ENCODE results near the gene BRPF1. TPM values are rescaled to one million over a fixed set of nuclear protein-coding genes. Genes with fewer than 3 reads are reported as not detected.

The BRPF1 gene
- total RNA-seq, 1 experiment from 2014 or later: 23.6 TPM

DNA sequence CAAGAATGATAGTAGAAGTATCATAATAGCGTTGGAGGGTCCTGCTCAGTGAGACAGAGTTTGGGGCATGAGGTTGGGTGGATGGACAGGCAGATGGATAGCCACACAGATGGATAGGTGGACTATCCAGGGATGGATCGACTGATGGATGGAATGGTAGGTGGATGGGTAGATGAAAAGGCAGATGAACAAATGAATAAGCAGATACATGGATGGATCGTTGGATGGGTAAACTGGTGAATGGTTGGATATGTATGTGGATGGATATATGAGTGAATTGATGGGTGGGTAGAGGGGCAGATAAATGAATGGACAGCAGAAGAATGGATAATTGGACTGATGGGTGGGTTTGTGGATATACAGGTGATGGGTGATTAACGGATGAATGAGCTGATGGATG is 18.4 kb upstream of the BRPF1 start:
- ChIA-PET RAD21 (ENCODE audit: low non-redundant PET in 1 of 2, low total read pairs in 2 of 2, uncharacterized antibody in 2 of 2, unreplicated experiment in 2 of 2) (no interaction called here), POLR2A (no interaction called here), CTCF (no interaction called here)
- intact Hi-C loops (cut with micrococcal nuclease): no loop called here
- Histone ChIP-seq H3K4me2 (ENCODE audit: low read length) (no peak overlapping the region), H3K9ac (ENCODE audit: low read length) (no peak overlapping the region), H3K27ac (ENCODE audit: low read depth, low read length) (no peak overlapping the region), H3K9me2 (ENCODE audit: insufficient read depth) (no peaks in the 10 kb centered on the region), H3K36me3 (ENCODE audit: control insufficient read depth in 1 of 2, insufficient read depth in 2 of 2, low read length in 2 of 2) (no peaks in the 10 kb centered on the region), H3K9me3 (ENCODE audit: control insufficient read depth in 1 of 2, insufficient read depth in 1 of 2, low read depth in 1 of 2, low read length in 2 of 2) (no peaks in the 10 kb centered on the region), H3K4me1 (ENCODE audit: control insufficient read depth in 1 of 2, insufficient read depth in 2 of 2, low read length in 2 of 2) (peaks cover 10 to 14% of the 10 kb centered on the region in 2 experiments), H3K27me3 (ENCODE audit: insufficient read depth, low read length) (peaks cover 3% of the 10 kb centered on the region; the same call in 1 of the 2 replicates), H3K4me3 (replicated peaks in 1 of 2; ENCODE audit: low read depth in 1 of 2, low read length in 2 of 2) (no peak overlapping the region), H4K20me1 (ENCODE audit: insufficient read depth) (no peaks in the 10 kb centered on the region), H3K79me2 (ENCODE audit: insufficient read depth, low read length) (no peaks in the 10 kb centered on the region), H2AFZ (ENCODE audit: low read depth, low read length, poor library complexity, severe bottlenecking) (no peak overlapping the region)
- no TSS peak for BruUV-seq (replicated peaks)
- ATAC-seq (no peak), DNase-seq (ENCODE audit: low read depth, low spot score) (no peak)
- TF ChIP-seq, protein P1, sequence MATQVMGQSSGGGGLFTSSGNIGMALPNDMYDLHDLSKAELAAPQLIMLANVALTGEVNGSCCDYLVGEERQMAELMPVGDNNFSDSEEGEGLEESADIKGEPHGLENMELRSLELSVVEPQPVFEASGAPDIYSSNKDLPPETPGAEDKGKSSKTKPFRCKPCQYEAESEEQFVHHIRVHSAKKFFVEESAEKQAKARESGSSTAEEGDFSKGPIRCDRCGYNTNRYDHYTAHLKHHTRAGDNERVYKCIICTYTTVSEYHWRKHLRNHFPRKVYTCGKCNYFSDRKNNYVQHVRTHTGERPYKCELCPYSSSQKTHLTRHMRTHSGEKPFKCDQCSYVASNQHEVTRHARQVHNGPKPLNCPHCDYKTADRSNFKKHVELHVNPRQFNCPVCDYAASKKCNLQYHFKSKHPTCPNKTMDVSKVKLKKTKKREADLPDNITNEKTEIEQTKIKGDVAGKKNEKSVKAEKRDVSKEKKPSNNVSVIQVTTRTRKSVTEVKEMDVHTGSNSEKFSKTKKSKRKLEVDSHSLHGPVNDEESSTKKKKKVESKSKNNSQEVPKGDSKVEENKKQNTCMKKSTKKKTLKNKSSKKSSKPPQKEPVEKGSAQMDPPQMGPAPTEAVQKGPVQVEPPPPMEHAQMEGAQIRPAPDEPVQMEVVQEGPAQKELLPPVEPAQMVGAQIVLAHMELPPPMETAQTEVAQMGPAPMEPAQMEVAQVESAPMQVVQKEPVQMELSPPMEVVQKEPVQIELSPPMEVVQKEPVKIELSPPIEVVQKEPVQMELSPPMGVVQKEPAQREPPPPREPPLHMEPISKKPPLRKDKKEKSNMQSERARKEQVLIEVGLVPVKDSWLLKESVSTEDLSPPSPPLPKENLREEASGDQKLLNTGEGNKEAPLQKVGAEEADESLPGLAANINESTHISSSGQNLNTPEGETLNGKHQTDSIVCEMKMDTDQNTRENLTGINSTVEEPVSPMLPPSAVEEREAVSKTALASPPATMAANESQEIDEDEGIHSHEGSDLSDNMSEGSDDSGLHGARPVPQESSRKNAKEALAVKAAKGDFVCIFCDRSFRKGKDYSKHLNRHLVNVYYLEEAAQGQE (IDR thresholded peaks at IDR 0.05; ENCODE audit: low read depth): no peak
- TF ChIP-seq TCF7L2 (IDR thresholded peaks at IDR 0.05; ENCODE audit: borderline replicate concordance, extremely low read depth, insufficient read depth, insufficient read length) (no peak), ELF1 (IDR thresholded peaks at IDR 0.05; ENCODE audit: borderline replicate concordance, low read depth) (no peak), POLR2AphosphoS5 (IDR thresholded peaks at IDR 0.05; ENCODE audit: low read depth, low read length) (no peak), FOSL1 (IDR thresholded peaks at IDR 0.05; ENCODE audit: low read depth) (no peak), ZNF274 (IDR thresholded peaks at IDR 0.05; ENCODE audit: low read depth, low read length) (no peak), SRF (IDR thresholded peaks at IDR 0.05; ENCODE audit: low read depth) (no peak), EZH2phosphoT487 (IDR thresholded peaks at IDR 0.05; ENCODE audit: borderline replicate concordance) (no peak)
- TF ChIP-seq, protein P2, sequence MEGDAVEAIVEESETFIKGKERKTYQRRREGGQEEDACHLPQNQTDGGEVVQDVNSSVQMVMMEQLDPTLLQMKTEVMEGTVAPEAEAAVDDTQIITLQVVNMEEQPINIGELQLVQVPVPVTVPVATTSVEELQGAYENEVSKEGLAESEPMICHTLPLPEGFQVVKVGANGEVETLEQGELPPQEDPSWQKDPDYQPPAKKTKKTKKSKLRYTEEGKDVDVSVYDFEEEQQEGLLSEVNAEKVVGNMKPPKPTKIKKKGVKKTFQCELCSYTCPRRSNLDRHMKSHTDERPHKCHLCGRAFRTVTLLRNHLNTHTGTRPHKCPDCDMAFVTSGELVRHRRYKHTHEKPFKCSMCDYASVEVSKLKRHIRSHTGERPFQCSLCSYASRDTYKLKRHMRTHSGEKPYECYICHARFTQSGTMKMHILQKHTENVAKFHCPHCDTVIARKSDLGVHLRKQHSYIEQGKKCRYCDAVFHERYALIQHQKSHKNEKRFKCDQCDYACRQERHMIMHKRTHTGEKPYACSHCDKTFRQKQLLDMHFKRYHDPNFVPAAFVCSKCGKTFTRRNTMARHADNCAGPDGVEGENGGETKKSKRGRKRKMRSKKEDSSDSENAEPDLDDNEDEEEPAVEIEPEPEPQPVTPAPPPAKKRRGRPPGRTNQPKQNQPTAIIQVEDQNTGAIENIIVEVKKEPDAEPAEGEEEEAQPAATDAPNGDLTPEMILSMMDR (IDR thresholded peaks at IDR 0.05 in 2 of 3, conservative IDR thresholded peaks at IDR 0.05 in 1 of 3; ENCODE audit: borderline replicate concordance in 1 of 3, insufficient read depth in 1 of 3, low read depth in 2 of 3, low read length in 2 of 3): no peak
